PC-9 (cell line): Measurements from ENCODE around the gene ENHO. TPM values are rescaled to one million over a fixed set of nuclear protein-coding genes. Genes with fewer than 3 reads are reported as not detected.

Source experiments
- BruUV-seq: library from RNA; stranded (reverse); fragments of 400-500 nt; replicated peaks from 2 replicates; lab custom pipeline; 2021; lab: Mats Ljungman, UMichigan
- CTCF ChIA-PET: fragments of 300-600 bp; sonication (Branson Sonifier 250); formaldehyde crosslinking; loops from one replicate; lab custom pipeline; 2022; ENCODE audit warnings: antibody characterized with exemption; lab: Charles Lee
- POLR2A ChIA-PET: fragments of 300-600 bp; sonication (Branson Sonifier 250); formaldehyde crosslinking; loops from one replicate; lab custom pipeline; 2022; ENCODE audit warnings: antibody characterized with exemption; ENCODE audit not compliant: unreplicated experiment; lab: Charles Lee
- DNase-seq, 2 experiments: peaks; one replicate each; pipeline versions ENCODE4 v3.0.0 to v3.0.0-alpha.2; 2015 to 2022; ENCODE audit warnings: mixed read lengths in 1 of 2
- H2AFZ ChIP-seq: fragments of 200-600 bp; sonication (generic); 2 replicates; pipeline ENCODE4 v1.8.1; 2017; ENCODE audit warnings: antibody characterized with exemption
- H3F3A ChIP-seq: fragments of 200-600 bp; sonication (generic); 2 replicates; pipeline ENCODE4 v1.8.1; 2017; ENCODE audit warnings: antibody characterized with exemption, mild to moderate bottlenecking, low read depth; ENCODE audit not compliant: insufficient read depth
- H3K27ac ChIP-seq: fragments of 200-600 bp; sonication (generic); 2 replicates; pipeline ENCODE4 v1.6.1; 2016; ENCODE audit warnings: mixed run types
- H3K27me3 ChIP-seq: fragments of 200-600 bp; sonication (generic); 2 replicates; pipeline ENCODE4 v1.6.1; 2016; ENCODE audit warnings: low read depth, mixed run types; ENCODE audit not compliant: insufficient read depth
- H3K36me3 ChIP-seq: fragments of 200-600 bp; sonication (generic); 2 replicates; pipeline ENCODE4 v1.6.1; 2016; ENCODE audit warnings: low read depth, mixed run types
- H3K4me1 ChIP-seq: fragments of 200-600 bp; sonication (generic); replicated peaks from 2 replicates; pipeline ENCODE4 v1.6.1; 2016; ENCODE audit warnings: mixed run types; ENCODE audit not compliant: insufficient read depth
- H3K4me2 ChIP-seq: fragments of 200-600 bp; sonication (generic); 2 replicates; pipeline ENCODE4 v1.6.1; 2017; ENCODE audit warnings: mixed run types
- H3K4me3 ChIP-seq: fragments of 200-600 bp; sonication (generic); 2 replicates; pipeline ENCODE4 v1.6.1; 2016; ENCODE audit warnings: mixed run types
- H3K79me2 ChIP-seq: fragments of 200-600 bp; sonication (generic); 2 replicates; pipeline ENCODE4 v1.6.1; 2017; ENCODE audit warnings: low read depth, mixed run types
- H3K9me2 ChIP-seq: fragments of 200-600 bp; sonication (generic); 2 replicates; pipeline ENCODE4 v1.8.1; 2017; ENCODE audit warnings: mild to moderate bottlenecking; ENCODE audit not compliant: insufficient read depth
- H3K9me3 ChIP-seq: fragments of 200-600 bp; sonication (generic); 2 replicates; pipeline ENCODE4 v1.8.1; 2016; ENCODE audit warnings: low read depth; ENCODE audit not compliant: insufficient read depth
- H4K20me1 ChIP-seq: fragments of 200-600 bp; sonication (generic); 2 replicates; pipeline ENCODE4 v1.8.1; 2017; ENCODE audit not compliant: insufficient read depth
- CTCF ChIP-seq: fragments of 200-600 bp; sonication (generic); conservative IDR thresholded peaks from 2 replicates; pipeline ENCODE4 v1.6.1; 2017; ENCODE audit warnings: mixed run types, antibody characterized with exemption, mild to moderate bottlenecking, moderate library complexity
- EZH2 ChIP-seq: fragments of 200-600 bp; sonication (generic); IDR thresholded peaks from 2 replicates; pipeline ENCODE4 v1.8.0; 2017; ENCODE audit warnings: antibody characterized with exemption, low read depth
- intact Hi-C: fragments of 100-400 bp; cut with micrococcal nuclease; formaldehyde crosslinking; loops from one replicate; pipeline ENCODE4 v1.10.0; 2022; ENCODE audit not compliant: unreplicated experiment
- total RNA-seq: library from RNA; stranded (reverse); gene quantifications from 2 replicates; pipeline ENCODE4 v1.2.3, GENCODE V29; 2021

ENHO gene
- total RNA-seq, 1 experiment from 2014 or later: not detected

- H4K20me1 ChIP-seq: no peaks in the 10 kb centered on the region
- POLR2A ChIA-PET: no interaction called here
- no peaks in the 10 kb centered on the region for H3K36me3 ChIP-seq
- no peaks in the 10 kb centered on the region for H3K9me2 ChIP-seq
- no peak overlapping the region for H3K4me3 ChIP-seq
- H2AFZ ChIP-seq: no peak overlapping the region
- H3K27ac ChIP-seq: no peak overlapping the region
- no peak for DNase-seq
- no peak overlapping the region for H3K4me2 ChIP-seq
- no peaks in the 10 kb centered on the region for H3K9me3 ChIP-seq
- no peaks in the 10 kb centered on the region for H3K79me2 ChIP-seq
- CTCF ChIA-PET: no interaction called here
- peaks cover 7% of the 10 kb centered on the region; the same call in 1 of the 2 replicates for H3K27me3 ChIP-seq
- intact Hi-C loops: no loop called here
- no peaks in the 10 kb centered on the region for H3K4me1 ChIP-seq
- TF ChIP-seq EZH2: no peak
- no peak for TF ChIP-seq CTCF
- BruUV-seq: no TSS peak
- H3F3A ChIP-seq: no peaks in the 10 kb centered on the region
These were observed 13.8 kb downstream of the ENHO start for GRCh38 chr9:34508951-34509350.

- H3K27me3 ChIP-seq: peaks cover 7% of the 10 kb centered on the region; the same call in 1 of the 2 replicates
- intact Hi-C loops: no loop called here
These were observed 14.3 kb downstream of the ENHO start for GRCh38 chr9:34508463-34508862.

GRCh38 chr9:34507966-34508365 lies 14.8 kb downstream of the ENHO start:
- DNase-seq: no peak
- Histone ChIP-seq H3K9me2 (no peaks in the 10 kb centered on the region), H3K27me3 (peaks cover 7% of the 10 kb centered on the region; the same call in 1 of the 2 replicates), H3K79me2 (no peaks in the 10 kb centered on the region), H3K9me3 (no peaks in the 10 kb centered on the region), H4K20me1 (no peaks in the 10 kb centered on the region), H3K36me3 (no peaks in the 10 kb centered on the region), H3K4me1 (no peaks in the 10 kb centered on the region), H2AFZ (no peak overlapping the region), H3K4me2 (no peak overlapping the region), H3K4me3 (no peak overlapping the region), H3K27ac (no peak overlapping the region), H3F3A (no peaks in the 10 kb centered on the region)
- no peak for TF ChIP-seq CTCF
- TF ChIP-seq EZH2: no peak
- ChIA-PET POLR2A (no interaction called here), CTCF (no interaction called here)
- BruUV-seq: no TSS peak
- intact Hi-C loops: no loop called here

More at GRCh38 chr9:34508463-34508862, 14.3 kb downstream of the ENHO start:
- H3K27ac ChIP-seq: no peak overlapping the region
- no peak overlapping the region for H2AFZ ChIP-seq
- H3K4me1 ChIP-seq: no peaks in the 10 kb centered on the region
- ChIA-PET POLR2A (no interaction called here), CTCF (no interaction called here)
- H4K20me1 ChIP-seq: no peaks in the 10 kb centered on the region
- TF ChIP-seq CTCF (no peak), EZH2 (no peak)
- H3F3A ChIP-seq: no peaks in the 10 kb centered on the region
- DNase-seq: no peak
- BruUV-seq: no TSS peak
- no peak overlapping the region for H3K4me3 ChIP-seq
- H3K36me3 ChIP-seq: no peaks in the 10 kb centered on the region
- no peaks in the 10 kb centered on the region for H3K9me3 ChIP-seq
- H3K4me2 ChIP-seq: no peak overlapping the region
- no peaks in the 10 kb centered on the region for H3K79me2 ChIP-seq
- H3K9me2 ChIP-seq: no peaks in the 10 kb centered on the region
